Measurements from ENCODE around the gene ACVR2B.

GRCh38 chr3:38519000-38519399, 65.3 kb downstream of the ACVR2B start:
- TF ChIP-seq, protein P1, sequence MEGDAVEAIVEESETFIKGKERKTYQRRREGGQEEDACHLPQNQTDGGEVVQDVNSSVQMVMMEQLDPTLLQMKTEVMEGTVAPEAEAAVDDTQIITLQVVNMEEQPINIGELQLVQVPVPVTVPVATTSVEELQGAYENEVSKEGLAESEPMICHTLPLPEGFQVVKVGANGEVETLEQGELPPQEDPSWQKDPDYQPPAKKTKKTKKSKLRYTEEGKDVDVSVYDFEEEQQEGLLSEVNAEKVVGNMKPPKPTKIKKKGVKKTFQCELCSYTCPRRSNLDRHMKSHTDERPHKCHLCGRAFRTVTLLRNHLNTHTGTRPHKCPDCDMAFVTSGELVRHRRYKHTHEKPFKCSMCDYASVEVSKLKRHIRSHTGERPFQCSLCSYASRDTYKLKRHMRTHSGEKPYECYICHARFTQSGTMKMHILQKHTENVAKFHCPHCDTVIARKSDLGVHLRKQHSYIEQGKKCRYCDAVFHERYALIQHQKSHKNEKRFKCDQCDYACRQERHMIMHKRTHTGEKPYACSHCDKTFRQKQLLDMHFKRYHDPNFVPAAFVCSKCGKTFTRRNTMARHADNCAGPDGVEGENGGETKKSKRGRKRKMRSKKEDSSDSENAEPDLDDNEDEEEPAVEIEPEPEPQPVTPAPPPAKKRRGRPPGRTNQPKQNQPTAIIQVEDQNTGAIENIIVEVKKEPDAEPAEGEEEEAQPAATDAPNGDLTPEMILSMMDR (IDR thresholded peaks at IDR 0.05) = no peak
- TF ChIP-seq ZFX (IDR thresholded peaks at IDR 0.05; ENCODE audit: borderline replicate concordance) = no peak

Data from 22Rv1 (cell line).